ENCODE measurements around the gene DSPP. TPM values are rescaled to one million over a fixed set of nuclear protein-coding genes. Genes with fewer than 3 reads are reported as not detected.
A peak's percentile ranks its signal among the peaks of the same experiment; 100 is the strongest.
"Not testable (repeated sequence)": the region's sequence is repeated elsewhere in the genome, so short reads cannot be mapped to it uniquely, and the experiment has no call there.

DSPP gene
- total RNA-seq (2014; rRNA removed; shearing (Covaris generic)), result not detected in 2 replicates

DNA sequence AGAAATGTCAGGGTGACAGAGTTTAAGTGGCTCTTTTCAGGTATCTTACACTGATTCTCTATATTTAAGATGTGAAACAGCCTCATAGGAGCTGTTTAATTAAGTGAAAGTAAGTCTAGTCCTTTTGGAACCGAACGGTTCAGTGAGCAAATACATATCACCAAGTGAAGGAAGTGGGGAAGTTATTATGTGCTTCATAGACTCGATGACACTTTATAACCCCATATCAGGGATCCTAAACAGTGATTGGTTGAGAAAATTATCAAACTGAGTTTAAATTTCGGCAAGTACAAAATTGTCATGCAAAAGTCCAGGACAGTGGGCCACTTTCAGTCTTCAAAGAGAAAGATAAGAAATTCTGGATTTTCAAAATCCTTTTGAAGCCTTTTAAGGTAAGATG lies at the start of gene DSPP:
TSS of gene DSPP (plus strand) at position 301 of the 400 bp plus-strand sequence. CDS start 2,380 bp downstream, outside the sequence.
- no peak for DNase-seq (ENCODE audit: low read depth)

DNA sequence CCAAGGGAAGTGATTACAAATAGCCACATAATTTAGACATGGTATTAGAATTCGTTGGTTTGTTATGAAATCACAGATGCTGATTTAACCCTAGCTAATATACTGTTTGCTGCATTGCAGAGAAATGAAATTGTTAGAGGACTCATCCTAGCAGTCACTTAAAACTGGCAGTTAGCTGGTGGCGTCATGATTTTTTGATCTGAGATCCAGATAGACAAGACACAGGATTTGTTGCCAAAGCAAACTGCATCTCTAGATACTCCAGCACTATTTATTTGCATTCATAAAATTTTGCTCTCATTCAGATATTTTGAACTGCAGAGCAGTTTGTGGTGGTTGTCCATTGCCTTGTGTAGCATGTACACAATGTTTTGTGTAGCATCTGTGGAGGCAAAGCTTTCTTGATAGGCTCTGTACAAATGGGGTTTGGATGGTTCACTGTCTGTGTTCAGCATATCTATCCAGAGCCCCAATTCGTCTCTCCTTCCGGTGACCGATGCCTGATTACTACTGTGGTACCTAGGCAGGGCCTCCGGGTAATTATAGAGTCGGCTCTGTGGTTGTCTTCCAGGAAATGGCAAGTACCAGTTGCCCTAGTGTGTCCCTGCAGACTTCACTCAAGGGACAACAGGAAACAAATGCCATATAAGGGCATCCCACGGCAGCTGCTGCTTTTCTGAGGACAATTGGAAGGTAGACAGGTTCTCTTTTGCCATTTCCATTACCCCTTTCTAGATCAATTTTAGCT lies 49.1 kb upstream of the DSPP start:
- DNase-seq (ENCODE audit: low read depth), result peak; percentile 51

DNA sequence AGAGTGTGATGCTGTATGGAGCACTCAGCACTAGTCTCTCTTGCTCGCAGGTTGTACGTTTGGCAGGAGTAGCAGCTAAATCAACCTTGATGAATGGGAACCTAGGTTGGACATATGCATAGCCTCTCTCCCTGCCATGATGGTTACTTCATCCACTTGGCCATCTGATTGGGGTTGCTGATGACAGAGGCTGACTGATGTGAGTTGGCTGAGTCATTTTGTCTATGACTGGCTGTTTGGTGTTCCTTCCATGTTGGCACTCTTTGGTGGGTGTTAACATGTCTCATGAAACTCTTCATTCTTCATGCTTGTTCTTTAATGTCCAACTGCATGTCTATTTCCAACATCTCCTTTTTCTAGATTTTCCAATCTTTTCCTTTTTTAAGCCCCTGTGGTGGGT lies 47.5 kb upstream of the DSPP start:
- no peak for DNase-seq (ENCODE audit: low read depth)

DNA sequence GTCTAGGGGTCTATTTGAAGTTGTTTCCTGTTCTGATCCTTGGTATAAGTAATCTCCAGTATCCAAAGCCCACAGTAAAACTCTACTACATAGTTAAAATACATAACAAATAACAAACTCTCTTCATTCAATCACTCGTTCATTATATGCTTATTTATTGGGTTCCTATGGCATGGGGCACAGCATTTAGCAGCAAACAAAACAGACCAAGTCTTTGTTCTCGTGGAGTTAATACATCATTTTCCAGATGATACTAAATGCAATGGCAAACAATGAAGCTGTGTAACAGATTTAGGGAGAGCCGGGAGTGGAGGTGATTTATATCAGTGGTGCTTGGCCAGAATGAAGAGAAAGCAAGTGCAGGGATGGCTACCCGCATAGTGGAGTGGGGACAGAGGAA lies 42.6 kb upstream of the DSPP start:
- DNase-seq (ENCODE audit: low read depth), result no peak

DNA sequence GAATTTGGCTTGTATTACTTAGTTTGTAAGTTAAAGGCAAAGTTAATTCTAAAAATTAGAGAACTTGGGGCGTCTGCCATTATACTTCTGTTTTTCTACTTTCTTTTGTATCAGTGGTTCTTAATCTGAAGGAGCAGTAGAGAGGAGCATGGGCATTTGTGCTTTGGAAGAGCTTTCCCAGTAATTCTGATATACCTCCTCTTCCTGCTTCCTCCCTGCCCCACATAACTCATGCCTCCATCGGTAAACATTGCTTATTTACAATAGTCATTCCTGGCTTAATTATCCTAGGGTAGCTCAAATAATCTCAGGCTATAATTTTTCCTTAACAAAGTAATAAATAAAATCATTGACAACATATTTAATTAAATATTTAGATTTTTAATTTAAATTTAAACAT lies 42.1 kb upstream of the DSPP start:
- no peak for DNase-seq (ENCODE audit: low read depth)

DNA sequence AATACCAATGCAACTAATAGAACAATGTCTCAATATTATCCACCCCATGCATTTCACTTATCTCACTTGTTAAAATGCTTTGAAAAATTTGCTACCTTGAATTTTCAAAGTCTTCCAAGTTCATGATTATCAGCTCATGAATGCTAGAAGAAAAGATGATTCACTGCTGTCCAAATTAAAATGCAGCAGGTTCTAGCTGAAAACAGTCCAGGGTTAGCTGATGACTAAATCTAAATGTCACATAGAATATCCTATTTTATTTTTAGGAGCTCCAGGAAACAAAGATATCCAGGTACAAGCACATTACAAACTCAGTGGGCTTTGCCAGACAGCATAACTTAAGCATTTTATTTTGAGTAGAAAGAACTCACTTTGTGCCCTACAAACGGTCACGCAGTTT lies 41.1 kb upstream of the DSPP start:
- DNase-seq (ENCODE audit: low read depth), result no peak

DNA sequence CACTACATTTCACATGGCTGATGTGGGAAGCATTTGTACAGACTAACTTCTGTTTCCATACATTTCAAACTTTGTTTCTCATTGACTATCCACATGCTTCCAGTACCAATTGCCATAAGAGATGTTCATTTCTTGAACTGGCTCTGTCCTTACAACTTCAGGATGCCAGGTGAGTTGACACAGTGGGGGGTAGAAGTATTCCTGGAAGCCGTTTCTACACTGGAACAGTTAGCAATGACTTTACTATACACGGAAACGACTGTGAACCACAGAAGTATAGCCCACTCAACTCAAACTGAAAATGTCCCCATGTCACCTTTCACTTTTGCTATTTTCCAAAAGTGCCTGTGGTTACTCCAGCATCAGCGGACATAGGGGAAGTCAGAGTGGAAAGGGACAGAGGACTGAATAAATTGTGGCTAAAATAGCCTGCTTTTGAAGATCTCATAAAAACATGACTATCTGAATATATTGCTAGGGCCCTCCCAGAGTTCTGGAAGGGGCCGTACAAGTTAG lies 38.0 kb upstream of the DSPP start:
- no peak for DNase-seq (ENCODE audit: low read depth)

DNA sequence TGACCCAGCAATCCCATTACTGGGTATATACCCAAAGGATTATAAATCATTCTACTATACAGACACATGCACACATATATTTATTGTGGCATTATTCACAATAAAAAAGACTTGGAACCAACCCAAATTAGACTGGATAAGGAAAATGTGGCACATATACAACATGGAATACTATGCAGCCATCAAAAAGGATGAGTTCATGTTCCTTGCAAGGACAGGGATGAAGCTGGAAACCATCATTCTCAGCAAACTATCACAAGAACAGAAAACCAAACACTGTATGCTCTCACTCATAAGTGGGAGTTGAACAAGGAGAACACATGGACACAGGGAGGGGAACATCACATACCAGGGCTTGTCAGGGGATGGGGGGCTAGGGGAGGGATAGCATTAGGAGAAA lies 34.0 kb upstream of the DSPP start:
- not testable (repeated sequence) for DNase-seq (ENCODE audit: low read depth)

DNA sequence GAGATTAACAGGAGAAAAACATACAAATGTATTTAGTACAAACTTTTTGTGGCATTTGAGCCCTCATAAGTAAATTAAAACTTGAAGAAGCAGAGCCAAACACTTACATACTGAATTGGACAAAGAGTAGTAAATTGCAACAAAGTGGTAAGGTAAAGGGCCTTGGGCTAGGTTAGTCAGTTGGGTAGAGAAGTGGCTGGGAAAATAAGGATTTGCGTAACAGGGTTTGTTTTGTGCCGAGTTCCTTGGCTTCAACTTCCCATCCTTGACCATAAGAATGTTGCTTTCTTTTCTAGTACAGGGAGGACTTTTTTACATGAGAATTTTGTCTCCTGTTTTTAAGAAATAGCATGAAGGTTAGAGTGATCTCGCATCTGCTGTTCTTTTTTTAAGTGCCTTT lies 33.3 kb upstream of the DSPP start:
- DNase-seq (ENCODE audit: low read depth), result peak; percentile 74

DNA sequence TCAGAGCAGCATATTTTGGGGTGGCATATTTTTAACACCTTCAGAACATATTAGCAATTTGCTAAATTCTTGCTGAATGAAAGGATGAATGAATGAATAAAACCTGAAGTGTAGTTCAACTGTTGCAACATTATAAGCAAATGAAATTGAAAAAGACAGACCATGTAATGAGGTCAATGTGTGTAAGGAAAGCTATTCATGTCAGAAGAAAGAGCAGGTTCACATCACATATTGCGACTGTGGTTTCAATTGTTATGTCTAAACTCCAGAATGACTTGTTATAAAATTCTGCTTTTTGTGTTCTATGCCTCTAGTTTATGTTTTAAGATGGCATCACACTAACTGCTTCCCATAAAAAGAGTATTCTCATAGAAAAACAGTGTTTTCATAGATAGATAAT lies 32.9 kb upstream of the DSPP start:
- no peak for DNase-seq (ENCODE audit: low read depth)

DNA sequence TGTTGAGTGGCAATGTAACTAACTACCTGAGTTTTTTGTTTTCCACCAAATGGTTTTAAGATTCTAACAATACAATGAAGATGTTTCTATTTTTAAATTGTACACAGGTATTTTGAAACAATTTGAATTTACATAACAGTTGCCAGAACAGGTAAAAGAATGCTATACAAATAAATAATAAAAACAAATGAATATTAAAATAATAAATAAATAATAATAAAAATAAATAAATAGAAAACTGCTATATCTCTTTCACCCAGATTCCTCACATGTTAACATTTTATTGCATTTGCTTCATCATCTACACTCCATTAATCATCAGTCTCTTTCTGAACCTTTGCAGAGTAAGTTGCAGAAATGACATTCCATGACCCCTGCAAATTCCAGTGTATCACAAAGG lies 32.3 kb upstream of the DSPP start:
- no peak for DNase-seq (ENCODE audit: low read depth)

DNA sequence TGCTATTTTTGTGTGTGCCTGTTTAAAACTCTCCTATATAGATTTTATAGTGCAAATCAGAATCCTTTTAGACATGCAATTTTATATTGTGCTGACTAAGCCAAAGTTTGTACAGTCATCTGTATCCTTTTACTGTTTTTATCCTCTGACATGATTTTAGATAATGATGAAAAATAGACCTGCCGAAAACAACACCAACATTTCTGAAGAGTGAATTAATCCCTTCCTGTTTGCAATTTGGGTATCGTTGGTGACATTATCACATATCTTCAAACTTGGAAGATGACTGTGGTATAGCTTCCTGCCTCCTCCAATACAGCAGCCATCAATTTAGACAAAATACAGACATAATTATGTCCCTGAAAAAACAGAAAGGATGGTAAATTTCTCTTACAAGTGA lies 28.9 kb upstream of the DSPP start:
- no peak for DNase-seq (ENCODE audit: low read depth)

DNA sequence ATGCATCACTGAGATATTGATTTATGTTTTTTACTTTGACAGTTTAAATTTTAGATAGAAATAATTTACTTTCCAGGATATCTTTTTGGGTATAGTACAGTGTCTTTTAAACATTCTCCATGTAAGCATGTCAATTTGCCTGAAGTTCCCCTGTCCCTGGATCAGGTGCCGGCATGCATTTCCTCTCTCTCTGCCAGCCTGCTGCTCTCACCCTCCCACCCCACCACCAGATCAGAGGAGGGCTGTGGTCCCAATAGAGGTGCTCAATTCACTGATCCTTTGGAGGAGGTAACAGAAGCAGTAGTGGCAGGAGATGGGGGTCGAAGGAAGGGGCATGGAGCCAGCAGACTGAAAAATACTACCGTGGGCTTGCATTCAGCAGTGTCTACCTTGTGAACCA lies 28.3 kb upstream of the DSPP start:
- no peak for DNase-seq (ENCODE audit: low read depth)

DNA sequence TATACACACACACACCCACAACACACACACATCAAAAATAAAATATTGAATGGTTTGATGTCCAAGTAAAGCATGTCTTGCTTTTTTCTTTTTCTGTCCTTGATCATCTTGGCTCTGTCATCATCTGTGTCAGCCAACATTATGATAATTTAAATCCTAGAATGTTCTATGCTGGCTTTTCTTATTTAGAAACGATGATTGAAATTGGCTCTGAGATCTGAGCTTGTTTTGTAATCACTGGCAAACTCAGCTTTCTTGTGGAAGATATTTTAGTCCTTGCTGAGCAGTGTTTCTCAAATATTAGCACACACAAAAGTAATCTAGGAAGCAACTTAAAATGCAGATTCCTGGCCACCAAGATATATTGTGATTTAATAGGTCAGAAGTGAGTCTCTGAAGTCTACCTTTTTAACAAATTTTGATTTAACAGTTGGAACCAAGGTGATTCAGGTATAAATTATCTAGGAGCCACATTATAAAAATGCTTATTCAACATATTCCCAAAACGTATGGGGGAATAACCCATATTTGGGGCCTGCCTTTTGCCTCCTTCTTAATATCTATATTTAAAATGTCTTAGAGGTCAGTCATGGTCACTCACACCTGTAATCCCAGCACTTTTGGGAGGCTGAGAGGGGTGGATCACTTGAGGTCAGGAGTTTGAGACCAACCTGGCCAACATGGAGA lies 24.0 kb upstream of the DSPP start:
- no peak for DNase-seq (ENCODE audit: low read depth)

DNA sequence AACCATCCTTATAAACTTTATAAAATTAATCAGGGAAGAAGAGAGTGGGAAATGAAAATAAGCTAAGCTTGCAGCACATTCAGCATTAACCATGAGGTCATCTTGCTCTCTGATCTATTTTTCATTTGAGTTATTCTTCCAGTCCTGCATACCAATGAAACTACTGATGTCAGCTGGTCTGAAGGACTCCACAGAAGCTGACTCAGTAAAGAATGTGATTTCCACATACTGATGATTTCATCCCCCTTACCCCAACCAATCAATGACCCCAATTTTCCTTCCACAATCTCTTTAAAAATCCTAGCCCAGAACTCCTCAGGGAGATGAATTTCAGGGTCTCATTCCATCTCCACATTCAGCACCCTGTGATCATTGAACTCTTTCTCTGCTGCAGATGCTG lies 18.8 kb upstream of the DSPP start:
- peak; percentile 43 for DNase-seq (ENCODE audit: low read depth)

DNA sequence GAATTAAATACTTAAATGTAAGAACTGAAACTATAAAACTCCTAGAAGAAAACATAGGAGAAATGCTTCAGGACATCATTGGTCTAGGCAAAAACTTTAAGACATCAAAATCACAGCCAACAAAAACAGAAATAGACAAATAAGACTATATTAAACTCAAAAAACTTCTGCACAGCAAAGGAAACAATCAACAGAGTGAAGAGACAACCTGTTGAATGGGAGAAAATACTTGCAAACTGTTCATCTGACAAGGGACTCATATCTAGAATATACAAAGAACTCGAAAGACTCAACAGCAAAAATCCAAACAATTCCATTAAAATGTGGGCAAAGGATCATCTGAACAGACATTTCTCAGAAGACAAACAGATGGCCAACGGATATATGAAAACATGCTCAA lies 16.2 kb upstream of the DSPP start:
- no peak for DNase-seq (ENCODE audit: low read depth)

DNA sequence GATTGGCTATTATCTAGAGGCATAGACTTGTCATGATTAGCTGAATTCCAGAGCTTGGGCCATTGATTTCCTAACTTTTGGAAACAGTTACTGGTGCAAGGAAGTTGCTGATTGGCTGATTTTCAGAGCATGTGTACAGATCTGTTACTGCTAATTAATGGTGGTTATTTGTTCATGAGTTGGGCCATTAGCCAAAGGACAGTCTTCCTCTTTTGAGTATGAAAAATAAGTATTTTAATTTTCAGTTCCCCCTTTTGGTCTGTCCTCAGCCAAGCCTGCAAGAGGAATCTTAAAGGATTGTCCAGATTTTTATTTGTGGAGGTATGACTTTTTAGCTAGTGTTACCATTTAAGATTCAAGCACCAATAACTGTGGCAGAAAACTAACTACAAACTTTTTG lies 7.0 kb upstream of the DSPP start:
- DNase-seq (ENCODE audit: low read depth), result no peak

DNA sequence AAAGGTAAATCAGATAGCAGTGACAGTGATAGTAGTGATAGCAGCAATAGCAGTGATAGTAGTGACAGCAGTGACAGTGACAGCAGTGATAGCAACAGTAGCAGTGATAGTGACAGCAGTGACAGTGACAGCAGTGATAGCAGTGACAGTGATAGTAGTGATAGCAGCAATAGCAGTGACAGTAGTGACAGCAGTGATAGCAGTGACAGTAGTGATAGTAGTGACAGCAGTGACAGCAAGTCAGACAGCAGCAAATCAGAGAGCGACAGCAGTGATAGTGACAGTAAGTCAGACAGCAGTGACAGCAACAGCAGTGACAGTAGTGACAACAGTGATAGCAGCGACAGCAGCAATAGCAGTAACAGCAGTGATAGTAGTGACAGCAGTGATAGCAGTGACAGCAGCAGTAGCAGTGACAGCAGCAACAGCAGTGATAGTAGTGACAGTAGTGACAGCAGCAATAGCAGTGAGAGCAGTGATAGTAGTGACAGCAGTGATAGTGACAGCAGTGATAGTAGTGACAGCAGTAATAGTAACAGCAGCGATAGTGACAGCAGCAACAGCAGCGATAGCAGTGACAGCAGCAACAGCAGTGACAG lies 6.1 kb downstream of the DSPP start:
- DNase-seq (ENCODE audit: low read depth), result no peak

DNA sequence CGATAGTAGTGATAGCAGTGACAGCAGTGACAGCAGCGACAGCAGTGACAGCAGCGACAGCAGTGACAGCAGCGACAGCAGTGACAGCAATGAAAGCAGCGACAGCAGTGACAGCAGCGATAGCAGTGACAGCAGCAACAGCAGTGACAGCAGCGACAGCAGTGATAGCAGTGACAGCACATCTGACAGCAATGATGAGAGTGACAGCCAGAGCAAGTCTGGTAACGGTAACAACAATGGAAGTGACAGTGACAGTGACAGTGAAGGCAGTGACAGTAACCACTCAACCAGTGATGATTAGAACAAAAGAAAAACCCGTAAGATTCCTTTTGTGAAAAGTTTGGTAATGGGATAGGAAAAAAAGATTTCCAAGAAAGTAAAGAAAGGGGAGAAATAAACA lies 7.9 kb downstream of the DSPP start:
- no peak for DNase-seq (ENCODE audit: low read depth)

DNA sequence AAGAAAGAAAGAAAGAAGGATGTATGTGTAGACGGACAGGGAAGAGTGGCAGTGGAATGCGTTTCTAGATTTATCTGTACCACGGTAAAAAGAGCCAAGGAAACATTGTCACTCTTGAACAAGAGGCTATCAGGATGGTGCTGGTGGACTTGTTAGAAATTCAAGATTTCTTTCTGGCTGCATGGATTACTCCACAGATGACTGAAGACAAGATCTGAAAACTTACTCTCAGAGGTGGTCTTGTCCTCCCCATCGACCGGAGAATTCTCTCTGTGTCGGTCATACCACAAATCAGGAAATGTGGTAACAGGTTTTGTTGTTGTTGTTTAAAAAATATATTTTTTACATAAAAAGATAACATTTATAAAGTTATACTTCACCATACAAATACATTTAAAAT lies 11.8 kb downstream of the DSPP start:
- DNase-seq (ENCODE audit: low read depth), result no peak

DNA sequence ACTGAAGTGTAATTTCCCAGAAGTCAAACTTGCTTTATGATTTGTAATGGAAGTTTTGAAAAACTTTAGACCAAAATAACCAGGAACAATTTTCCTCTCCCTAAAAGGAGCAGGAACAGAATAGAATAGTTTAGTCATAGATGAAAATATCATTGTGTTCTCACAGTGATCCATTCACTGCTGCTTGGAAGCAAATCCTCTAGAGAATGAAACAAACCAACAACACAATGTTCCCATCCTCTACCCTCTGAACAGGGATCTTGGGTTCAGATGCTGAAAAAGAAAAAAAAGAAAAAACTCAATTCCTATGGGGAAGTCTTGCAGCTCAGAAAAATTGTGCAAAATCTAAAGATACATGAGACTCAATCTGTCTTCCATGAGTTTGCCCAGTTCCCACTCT lies 12.2 kb downstream of the DSPP start:
- DNase-seq (ENCODE audit: low read depth), result no peak

DNA sequence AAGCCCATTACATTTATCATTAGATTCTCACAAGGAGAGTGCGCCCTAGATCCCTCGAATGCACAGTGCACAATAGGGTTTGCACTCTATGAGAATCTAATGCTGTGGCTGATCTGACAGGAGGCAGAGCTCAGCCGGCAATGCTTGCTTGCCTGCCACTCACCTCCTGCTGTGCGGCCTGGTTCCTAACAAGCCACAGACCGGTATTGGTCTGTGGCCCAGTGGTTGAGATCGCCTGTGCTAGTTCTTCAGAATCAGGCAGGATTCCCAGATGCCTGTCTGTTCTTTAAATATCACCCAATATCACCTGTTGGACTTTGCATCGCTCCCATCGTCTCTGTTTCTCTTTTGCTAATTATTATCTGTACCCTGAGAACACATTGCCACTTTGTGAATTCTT lies 14.0 kb downstream of the DSPP start:
- DNase-seq (ENCODE audit: low read depth), result no peak

DNA sequence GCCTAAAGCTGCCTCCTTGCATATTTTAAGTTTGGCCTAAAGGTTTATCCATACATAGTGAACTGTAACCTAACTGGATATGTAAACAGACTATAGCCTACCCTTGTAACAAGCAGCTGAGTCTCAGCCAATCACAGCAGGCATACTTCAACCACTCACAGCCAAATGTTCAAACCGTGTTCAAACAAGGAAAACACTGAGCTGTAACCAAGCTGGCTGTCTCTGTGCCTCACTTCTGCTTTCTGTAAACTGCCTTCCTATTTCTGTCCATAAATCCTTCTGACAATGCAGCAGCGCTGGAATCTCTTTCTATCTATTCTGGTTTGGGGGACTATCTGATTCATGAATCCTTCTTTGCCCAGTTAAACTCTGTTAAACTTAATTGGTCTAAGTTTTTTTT lies 16.4 kb downstream of the DSPP start:
- no peak for DNase-seq (ENCODE audit: low read depth)

Data from RPMI7951 (cell line).